HG02642 (cell line): ENCODE data around the gene INTS2.
"Not testable (repeated sequence)": the region's sequence is repeated elsewhere in the genome, so short reads cannot be mapped to it uniquely, and the experiment has no call there.

Source experiments
- ATAC-seq: cut with Tn5 transposase; IDR thresholded peaks from one replicate; pipeline ENCODE4 v1.9.1; 2021; ENCODE audit warnings: mild to moderate bottlenecking; ENCODE audit not compliant: unreplicated experiment, poor library complexity

The INTS2 gene

GRCh38 chr17:61860397-61860796 is 67.4 kb downstream of the INTS2 start:
- not testable (repeated sequence) for ATAC-seq

GRCh38 chr17:61856035-61856434 is 71.7 kb downstream of the INTS2 start:
- no peak for ATAC-seq

GRCh38 chr17:61852857-61853256 is 74.9 kb downstream of the INTS2 start:
- ATAC-seq: no peak

- ATAC-seq: no peak
Measured at GRCh38 chr17:61849674-61850073, 78.1 kb downstream of the INTS2 start.

GRCh38 chr17:61848896-61849295 is 78.9 kb downstream of the INTS2 start:
- no peak for ATAC-seq

- no peak for ATAC-seq
Measured at GRCh38 chr17:61848247-61848646, 79.5 kb downstream of the INTS2 start.

GRCh38 chr17:61847659-61848058 is 80.1 kb downstream of the INTS2 start:
- ATAC-seq: no peak

- ATAC-seq: no peak
Measured at GRCh38 chr17:61846761-61847375, 80.9 kb downstream of the INTS2 start.

- ATAC-seq: no peak
Measured at GRCh38 chr17:61846088-61846487, 81.7 kb downstream of the INTS2 start.

GRCh38 chr17:61843435-61843834 is 84.3 kb downstream of the INTS2 start:
- no peak for ATAC-seq

- no peak for ATAC-seq
Measured at GRCh38 chr17:61842899-61843298, 84.9 kb downstream of the INTS2 start.

GRCh38 chr17:61839300-61839786 is 88.4 kb downstream of the INTS2 start:
- ATAC-seq: no peak

GRCh38 chr17:61837175-61838051 is 90.4 kb downstream of the INTS2 start:
- ATAC-seq: no peak

GRCh38 chr17:61836266-61837174 is 91.3 kb downstream of the INTS2 start:
- no peak for ATAC-seq

- ATAC-seq: no peak
Measured at GRCh38 chr17:61835606-61836005, 92.2 kb downstream of the INTS2 start.

GRCh38 chr17:61834610-61835009 is 93.2 kb downstream of the INTS2 start:
- no peak for ATAC-seq

- ATAC-seq: no peak
Measured at GRCh38 chr17:61833536-61834193, 94.1 kb downstream of the INTS2 start.

- ATAC-seq: no peak
Measured at GRCh38 chr17:61832463-61832862, 95.3 kb downstream of the INTS2 start.

GRCh38 chr17:61831099-61831498 is 96.7 kb downstream of the INTS2 start:
- no peak for ATAC-seq

- ATAC-seq: no peak
Measured at GRCh38 chr17:61828694-61829093, 99.1 kb downstream of the INTS2 start.
